OCI-LY1 (cell line): ENCODE data around the gene CENPC.

ENCODE experiments used
- EZH2 ChIP-seq: fragments of 200-600 bp; sonication (generic), shearing (Covaris generic); IDR thresholded peaks from 2 replicates; pipeline ENCODE4 v1.8.0; 2017; ENCODE audit warnings: borderline replicate concordance, mixed run types, mild to moderate bottlenecking, antibody characterized with exemption, low read length, moderate library complexity, mixed read lengths
- TF ChIP-seq, protein P1 (sequence below): fragments of 200-600 bp; sonication (generic), shearing (Covaris generic); IDR thresholded peaks from 2 replicates; pipeline ENCODE4 v1.5.1; 2017; ENCODE audit warnings: mild to moderate bottlenecking, antibody characterized with exemption, low read length, moderate library complexity, mixed read lengths

DNA sequence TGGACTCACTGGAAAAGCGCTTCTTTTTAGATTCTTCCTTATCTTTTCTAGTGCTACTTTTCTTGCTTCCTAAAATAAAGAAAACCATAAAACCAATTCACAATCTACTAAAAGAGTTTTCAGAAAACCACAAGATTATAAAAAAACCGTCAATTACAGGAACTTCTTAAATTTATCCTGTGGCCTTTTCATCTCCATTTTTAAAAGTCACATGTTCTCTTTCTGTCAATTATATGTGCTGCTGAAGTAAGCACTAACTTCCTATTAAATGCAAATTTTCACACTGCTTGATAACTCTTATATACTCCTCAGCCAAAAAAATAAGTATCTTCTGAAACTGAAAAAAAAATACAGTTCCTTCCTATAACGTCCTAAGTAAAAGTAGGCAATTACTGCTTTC is 32.8 kb downstream of the CENPC start:
- TF ChIP-seq EZH2 = no peak
- TF ChIP-seq, protein P1, sequence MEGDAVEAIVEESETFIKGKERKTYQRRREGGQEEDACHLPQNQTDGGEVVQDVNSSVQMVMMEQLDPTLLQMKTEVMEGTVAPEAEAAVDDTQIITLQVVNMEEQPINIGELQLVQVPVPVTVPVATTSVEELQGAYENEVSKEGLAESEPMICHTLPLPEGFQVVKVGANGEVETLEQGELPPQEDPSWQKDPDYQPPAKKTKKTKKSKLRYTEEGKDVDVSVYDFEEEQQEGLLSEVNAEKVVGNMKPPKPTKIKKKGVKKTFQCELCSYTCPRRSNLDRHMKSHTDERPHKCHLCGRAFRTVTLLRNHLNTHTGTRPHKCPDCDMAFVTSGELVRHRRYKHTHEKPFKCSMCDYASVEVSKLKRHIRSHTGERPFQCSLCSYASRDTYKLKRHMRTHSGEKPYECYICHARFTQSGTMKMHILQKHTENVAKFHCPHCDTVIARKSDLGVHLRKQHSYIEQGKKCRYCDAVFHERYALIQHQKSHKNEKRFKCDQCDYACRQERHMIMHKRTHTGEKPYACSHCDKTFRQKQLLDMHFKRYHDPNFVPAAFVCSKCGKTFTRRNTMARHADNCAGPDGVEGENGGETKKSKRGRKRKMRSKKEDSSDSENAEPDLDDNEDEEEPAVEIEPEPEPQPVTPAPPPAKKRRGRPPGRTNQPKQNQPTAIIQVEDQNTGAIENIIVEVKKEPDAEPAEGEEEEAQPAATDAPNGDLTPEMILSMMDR = no peak
